ENCODE measurements around the gene HES5. TPM values are rescaled to one million over a fixed set of nuclear protein-coding genes. Genes with fewer than 3 reads are reported as not detected.

HES5 gene
- total and polyA plus RNA-seq, 2 of the 13 experiments (the other 11 are each of a cell fraction or from before 2014, with no cell fraction given): not detected

GRCh38 chr1:2556678-2557481 lies 26.8 kb upstream of the HES5 start (continued):
- TF ChIP-seq MAX (IDR thresholded peaks at IDR 0.05) (peak; percentile 23; the same call in 1 of the 2 replicates), HNF4A (CRISPR knock-in tag; IDR thresholded peaks at IDR 0.05) (0 out of 2 replicates have a peak, but pooled peaks have one; percentile 7), PHF8 (CRISPR knock-in tag; IDR thresholded peaks at IDR 0.05) (peak; percentile 37; the same call in 1 of the 2 replicates), ZNF230 (CRISPR knock-in tag; IDR thresholded peaks at IDR 0.05) (0 out of 2 replicates have a peak, but pooled peaks have one; percentile 18), ZNF605 (CRISPR knock-in tag; IDR thresholded peaks at IDR 0.05) (no peak), ZNF33A (CRISPR knock-in tag; IDR thresholded peaks at IDR 0.05; ENCODE audit: borderline replicate concordance) (no peak), ZBTB39 (CRISPR knock-in tag; IDR thresholded peaks at IDR 0.05) (no peak), ZNF576 (CRISPR knock-in tag; IDR thresholded peaks at IDR 0.05) (no peak), ZFX (CRISPR knock-in tag; IDR thresholded peaks at IDR 0.05; ENCODE audit: low read depth) (peak; percentile 71), MIER2 (CRISPR knock-in tag; IDR thresholded peaks at IDR 0.05) (no peak), ONECUT2 (CRISPR knock-in tag; IDR thresholded peaks at IDR 0.05) (no peak), DMAP1 (CRISPR knock-in tag; IDR thresholded peaks at IDR 0.05) (peak; percentile 43; the same call in 1 of the 2 replicates), PATZ1 (CRISPR knock-in tag; IDR thresholded peaks at IDR 0.05) (peak; percentile 88), ZNF746 (CRISPR knock-in tag; IDR thresholded peaks at IDR 0.05) (peak; percentile 19; the same call in 1 of the 2 replicates), DNMT1 (CRISPR knock-in tag; IDR thresholded peaks at IDR 0.05) (0 out of 2 replicates have a peak, but pooled peaks have one; percentile 56), WIZ (CRISPR knock-in tag; IDR thresholded peaks at IDR 0.05) (no peak), ZNF30 (CRISPR knock-in tag; IDR thresholded peaks at IDR 0.05) (no peak), GATA4 (IDR thresholded peaks at IDR 0.05; ENCODE audit: borderline replicate concordance, low read depth) (no peak), AKAP8 (CRISPR knock-in tag; IDR thresholded peaks at IDR 0.05) (0 out of 2 replicates have a peak, but pooled peaks have one; percentile 56), SRY (CRISPR knock-in tag; IDR thresholded peaks at IDR 0.05) (no peak), ZNF224 (CRISPR knock-in tag; IDR thresholded peaks at IDR 0.05) (no peak), ZNF883 (CRISPR knock-in tag; IDR thresholded peaks at IDR 0.05; ENCODE audit: not compliant biosample characterization) (no peak), CBFB (CRISPR knock-in tag; IDR thresholded peaks at IDR 0.05) (no peak), IKZF1 (IDR thresholded peaks at IDR 0.05) (no peak), MYC (CRISPR knock-in tag; IDR thresholded peaks at IDR 0.05; ENCODE audit: borderline replicate concordance) (peak; percentile 51)
- TF ChIP-seq, protein P1, sequence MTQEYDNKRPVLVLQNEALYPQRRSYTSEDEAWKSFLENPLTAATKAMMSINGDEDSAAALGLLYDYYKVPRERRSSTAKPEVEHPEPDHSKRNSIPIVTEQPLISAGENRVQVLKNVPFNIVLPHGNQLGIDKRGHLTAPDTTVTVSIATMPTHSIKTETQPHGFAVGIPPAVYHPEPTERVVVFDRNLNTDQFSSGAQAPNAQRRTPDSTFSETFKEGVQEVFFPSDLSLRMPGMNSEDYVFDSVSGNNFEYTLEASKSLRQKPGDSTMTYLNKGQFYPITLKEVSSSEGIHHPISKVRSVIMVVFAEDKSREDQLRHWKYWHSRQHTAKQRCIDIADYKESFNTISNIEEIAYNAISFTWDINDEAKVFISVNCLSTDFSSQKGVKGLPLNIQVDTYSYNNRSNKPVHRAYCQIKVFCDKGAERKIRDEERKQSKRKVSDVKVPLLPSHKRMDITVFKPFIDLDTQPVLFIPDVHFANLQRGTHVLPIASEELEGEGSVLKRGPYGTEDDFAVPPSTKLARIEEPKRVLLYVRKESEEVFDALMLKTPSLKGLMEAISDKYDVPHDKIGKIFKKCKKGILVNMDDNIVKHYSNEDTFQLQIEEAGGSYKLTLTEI (CRISPR knock-in tag; conservative IDR thresholded peaks at IDR 0.05): no peak

Data from HepG2 (cell line).